B cell (primary cell): ENCODE data around the gene TGFBRAP1. TPM values are rescaled to one million over a fixed set of nuclear protein-coding genes. Genes with fewer than 3 reads are reported as not detected.

Experiments
- ATAC-seq: fragments of 200-7000 bp; cut with Tn5 transposase; one replicate; pipeline ENCODE4 v1.10.0; 2021; ENCODE audit warnings: low read depth, mild to moderate bottlenecking, moderate number of reproducible peaks, moderate library complexity
- CTCF ChIA-PET: fragments of 350-600 bp; sonication (Branson Sonifier 250); formaldehyde crosslinking; loops from one replicate; lab custom pipeline; 2021; ENCODE audit warnings: antibody characterized with exemption, inconsistent platforms; lab: Charles Lee
- POLR2A ChIA-PET: fragments of 350-600 bp; sonication (Branson Sonifier 250); formaldehyde crosslinking; loops from one replicate; lab custom pipeline; 2021; ENCODE audit warnings: antibody characterized with exemption; lab: Charles Lee
- DNase-seq: peaks from one replicate; pipeline ENCODE4 v3.0.0; 2013
- H2AFZ ChIP-seq: 2 replicates; pipeline ENCODE4 v1.6.1; 2012; ENCODE audit warnings: mild to moderate bottlenecking, low read depth, low read length; ENCODE audit not compliant: insufficient read depth, poor library complexity, severe bottlenecking
- H3K27ac ChIP-seq, 2 donors: 1 replicate in 1 of 2; 2 replicates in 1 of 2; pipeline ENCODE4 v1.5.1; 2012 to 2013; ENCODE audit warnings: low read length in 2 of 2, mild to moderate bottlenecking in 2 of 2, moderate library complexity in 1 of 2
- H3K27me3 ChIP-seq, 4 experiments: fragments of 200-600 bp in 1 of 4; sonication (generic) in 1 of 4; replicated peaks in 1 of 4; 1 replicate in 2 of 4; 2 replicates in 2 of 4; pipeline versions ENCODE4 v1.6.1 to v1.7.0; 2013 to 2016; ENCODE audit warnings: low read length in 3 of 4, mild to moderate bottlenecking in 2 of 4, mixed read lengths in 1 of 4, moderate library complexity in 1 of 4; ENCODE audit not compliant: insufficient read depth in 4 of 4, control insufficient read depth in 3 of 4; ENCODE audit errors: control extremely low read depth in 1 of 4
- H3K36me3 ChIP-seq, 2 experiments: replicated peaks in 1 of 2; 1 replicate in 1 of 2; 2 replicates in 1 of 2; pipeline versions ENCODE4 v1.6.1 to v1.7.1; 2013; ENCODE audit warnings: low read length in 1 of 2; ENCODE audit not compliant: insufficient read depth in 2 of 2, control insufficient read depth in 1 of 2; ENCODE audit errors: control extremely low read depth in 1 of 2, extremely low read depth in 1 of 2
- H3K4me1 ChIP-seq, 2 donors: fragments of 200-600 bp in 1 of 2; sonication (generic) in 1 of 2; 1 replicate in 1 of 2; 2 replicates in 1 of 2; pipeline versions ENCODE4 v1.5.1 to v1.6.1; 2013 to 2017; ENCODE audit warnings: low read length in 2 of 2; ENCODE audit not compliant: control insufficient read depth in 2 of 2, insufficient read depth in 2 of 2
- H3K4me2 ChIP-seq: replicated peaks from 2 replicates; pipeline ENCODE3; 2012; ENCODE audit warnings: mild to moderate bottlenecking, low read depth, low read length; ENCODE audit not compliant: poor library complexity, severe bottlenecking
- H3K4me3 ChIP-seq, 5 experiments: fragments of 200-600 bp in 1 of 5; sonication (generic) in 1 of 5; 1 replicate in 3 of 5; 2 replicates in 2 of 5; pipeline versions ENCODE4 v1.5.1 to v1.7.0; 2011 to 2016; ENCODE audit warnings: low read length in 4 of 5, mild to moderate bottlenecking in 4 of 5, low read depth in 2 of 5, control low read depth in 1 of 5, moderate library complexity in 1 of 5; ENCODE audit not compliant: insufficient read depth in 1 of 5; ENCODE audit errors: control extremely low read depth in 1 of 5, extremely low read depth in 1 of 5
- H3K79me2 ChIP-seq: fragments of 200-600 bp; sonication (generic); one replicate; pipeline ENCODE4 v1.6.0; 2016; ENCODE audit warnings: low read length; ENCODE audit not compliant: control insufficient read depth, insufficient read depth
- H3K9ac ChIP-seq: fragments of 200-600 bp; sonication (generic); 2 replicates; pipeline ENCODE4 v1.6.1; 2017; ENCODE audit warnings: mild to moderate bottlenecking, low read length, moderate library complexity
- H3K9me3 ChIP-seq, 3 donors: one replicate each; pipeline versions ENCODE4 v1.6.1 to v1.7.1; 2013; ENCODE audit warnings: low read length in 2 of 3; ENCODE audit not compliant: control insufficient read depth in 2 of 3, insufficient read depth in 1 of 3; ENCODE audit errors: control extremely low read depth in 1 of 3
- H4K20me1 ChIP-seq: 2 replicates; pipeline ENCODE4 v1.6.0; 2012; ENCODE audit warnings: mild to moderate bottlenecking, low read length; ENCODE audit not compliant: insufficient read depth, control insufficient read depth, poor library complexity, severe bottlenecking
- H3K27ac Mint-ChIP-seq: one replicate; pipeline ENCODE4 v1.8.0; 2021; ENCODE audit warnings: mixed read lengths
- H3K27me3 Mint-ChIP-seq: one replicate; pipeline ENCODE4 v1.8.0; 2021; ENCODE audit warnings: mixed read lengths
- H3K4me1 Mint-ChIP-seq: one replicate; pipeline ENCODE4 v1.8.0; 2021; ENCODE audit warnings: mixed read lengths
- H3K4me3 Mint-ChIP-seq: one replicate; pipeline ENCODE4 v1.8.0; 2021; ENCODE audit warnings: mixed read lengths
- H3K9me3 Mint-ChIP-seq: one replicate; pipeline ENCODE4 v1.8.0; 2022; ENCODE audit warnings: mixed read lengths; ENCODE audit not compliant: insufficient read depth
- CTCF ChIP-seq: fragments of 200-600 bp; IDR thresholded peaks from one replicate; pipeline ENCODE4 v1.8.0; 2022; ENCODE audit warnings: antibody characterized with exemption, mild to moderate bottlenecking
- EZH2 ChIP-seq: IDR thresholded peaks from 2 replicates; pipeline ENCODE4 v1.6.1; 2012; ENCODE audit warnings: borderline replicate concordance, low read depth, mild to moderate bottlenecking, moderate library complexity, low read length; ENCODE audit not compliant: insufficient read depth, poor library complexity, severe bottlenecking
- WGBS: methylation state at CpG from one replicate; pipeline ENCODE4 v1.1.5; 2013; ENCODE audit warnings: missing lambda C conversion rate; ENCODE audit not compliant: insufficient coverage; 5-methylcytosine and 5-hydroxymethylcytosine counted together
- intact Hi-C: fragments of 100-400 bp; cut with micrococcal nuclease; formaldehyde crosslinking; loops from one replicate; pipeline ENCODE4 v1.10.0; 2022
- polyA plus RNA-seq: library from polyadenylated mRNA; depleted of rRNA; stranded (reverse); fragments of >200 nt; gene quantifications from 2 replicates; pipeline ENCODE4 v1.2.3, GENCODE V29; 2012
- total RNA-seq, 2 donors: library from RNA; stranded (reverse); fragments of 120-200 nt in 1 of 2; gene quantifications; 1 replicate in 1 of 2; 2 replicates in 1 of 2; pipeline versions ENCODE4 v1.2.3 to v1.2.4, GENCODE V29; 2013 to 2022

The TGFBRAP1 gene
- total and polyA plus RNA-seq, 2 donors (not counting 1 experiment from before 2014, with no cell fraction given) = 9.3 to 21.7 TPM

- H3K27ac ChIP-seq = no peak overlapping the region
- no peak overlapping the region for H3K4me2 ChIP-seq
- DNase-seq (no peak), ATAC-seq (no peak)
- intact Hi-C loops = loop anchor here (5.0 kb wide), 1 partner anchor 59 kb away; no protein-coding TSS in a partner anchor
- Mint-ChIP-seq H3K9me3 (no peaks in the 10 kb centered on the region), H3K4me3 (no peak overlapping the region), H3K4me1 (peaks cover 24% of the 10 kb centered on the region), H3K27me3 (no peaks in the 10 kb centered on the region), H3K27ac (no peak overlapping the region)
- no peaks in the 10 kb centered on the region for H3K9me3 ChIP-seq
- H3K4me3 ChIP-seq = no peak overlapping the region
- peak overlapping the region; percentile 55 for H2AFZ ChIP-seq
- no peak overlapping the region for H3K9ac ChIP-seq
- no peaks in the 10 kb centered on the region for H4K20me1 ChIP-seq
- H3K4me1 ChIP-seq = peaks cover 10 to 12% of the 10 kb centered on the region in 2 donors
- no peak for TF ChIP-seq CTCF
- no peak for TF ChIP-seq EZH2
- no peaks in the 10 kb centered on the region for H3K79me2 ChIP-seq
- CTCF ChIA-PET = interaction anchor here (0.7 to 16.5 kb wide), 25 partner anchors 10 to 313 kb away, joined by 3 to 643 read pairs (median 4); no protein-coding TSS in a partner anchor
- POLR2A ChIA-PET = no interaction called here
- H3K36me3 ChIP-seq = no peaks in the 10 kb centered on the region
- 26% methylated on average over 3 of the region's 5 CpGs for WGBS
- H3K27me3 ChIP-seq = no peaks in the 10 kb centered on the region
Observed at GRCh38 chr2:105236060-105236424, 93.5 kb downstream of the TGFBRAP1 start.

- no peaks in the 10 kb centered on the region for H3K36me3 ChIP-seq
- no peak overlapping the region for H3K27ac Mint-ChIP-seq
- H3K9me3 Mint-ChIP-seq = no peaks in the 10 kb centered on the region
- H3K27me3 ChIP-seq = no peaks in the 10 kb centered on the region
- peaks cover 10 to 12% of the 10 kb centered on the region in 2 donors for H3K4me1 ChIP-seq
- DNase-seq (peak; percentile 81), ATAC-seq (peak; percentile 68)
- H3K4me1 Mint-ChIP-seq = peaks cover 24% of the 10 kb centered on the region
- no peaks in the 10 kb centered on the region for H3K27me3 Mint-ChIP-seq
- CTCF ChIA-PET = interaction anchor here (0.5 to 16.5 kb wide), 27 partner anchors 8 to 313 kb away, joined by 3 to 643 read pairs (median 4); no protein-coding TSS in a partner anchor
- H3K4me3 ChIP-seq = no peak overlapping the region
- TF ChIP-seq EZH2 = no peak
- TF ChIP-seq CTCF = peak; percentile 93
- no peaks in the 10 kb centered on the region for H4K20me1 ChIP-seq
- no peaks in the 10 kb centered on the region for H3K79me2 ChIP-seq
- H3K9ac ChIP-seq = no peak overlapping the region
- POLR2A ChIA-PET = no interaction called here
- H3K9me3 ChIP-seq = no peaks in the 10 kb centered on the region
- no peak overlapping the region for H3K4me2 ChIP-seq
- H3K4me3 Mint-ChIP-seq = no peak overlapping the region
- H3K27ac ChIP-seq = no peak overlapping the region
- peak overlapping the region; percentile 55 for H2AFZ ChIP-seq
- intact Hi-C loops = loop anchor here (5.0 kb wide), 1 partner anchor 58 kb away; no protein-coding TSS in a partner anchor
- 13% methylated on average over 11 of the region's 12 CpGs for WGBS
Observed at GRCh38 chr2:105235388-105236059, 94.0 kb downstream of the TGFBRAP1 start.
